Sigmoid colon (tissue), 7 donors: ENCODE measurements around the gene CHRNA7. TPM values are rescaled to one million over a fixed set of nuclear protein-coding genes. Genes with fewer than 3 reads are reported as not detected.
"Not testable (repeated sequence)": the region's sequence is repeated elsewhere in the genome, so short reads cannot be mapped to it uniquely, and the experiment has no call there.

Experiments
- DNase-seq: peaks from one replicate; pipeline ENCODE4 v3.0.0-alpha.2; 2019
- H3K27ac ChIP-seq, 4 donors: fragments of 200-600 bp; sonication (generic); one replicate each; pipeline ENCODE4 v1.5.1; 2016 to 2019; ENCODE audit warnings: mild to moderate bottlenecking in 1 of 4
- H3K27me3 ChIP-seq, 3 donors: fragments of 200-600 bp; sonication (generic); one replicate each; pipeline ENCODE4 v1.5.1; 2019; ENCODE audit warnings: mild to moderate bottlenecking in 1 of 3
- H3K36me3 ChIP-seq, 4 donors: fragments of 200-600 bp; sonication (generic); one replicate each; pipeline ENCODE4 v1.5.1; 2016 to 2019
- H3K4me1 ChIP-seq, 4 donors: fragments of 200-600 bp; sonication (generic); one replicate each; pipeline ENCODE4 v1.5.1; 2017 to 2019
- H3K4me3 ChIP-seq, 4 donors: fragments of 200-600 bp; sonication (generic); one replicate each; pipeline ENCODE4 v1.5.1; 2017 to 2019; ENCODE audit warnings: mild to moderate bottlenecking in 2 of 4, moderate library complexity in 1 of 4
- H3K9me3 ChIP-seq, 4 donors: fragments of 200-600 bp in 3 of 4; sonication (generic) in 3 of 4; one replicate each; pipeline versions ENCODE4 v1.5.1 to v1.6.1; 2013 to 2019
- EP300 ChIP-seq, 4 donors: sonication (generic); formaldehyde crosslinking; IDR thresholded peaks; one replicate each; pipeline ENCODE4 v1.6.1; 2017; ENCODE audit warnings: antibody characterized with exemption in 4 of 4
- POLR2A ChIP-seq, 2 donors: fragments of 450-650 bp; IDR thresholded peaks; one replicate each; pipeline ENCODE4 v1.6.1; 2016; ENCODE audit warnings: antibody characterized with exemption in 2 of 2, mild to moderate bottlenecking in 2 of 2, moderate library complexity in 2 of 2
- POLR2AphosphoS5 ChIP-seq, 4 donors: sonication (generic); formaldehyde crosslinking; IDR thresholded peaks; one replicate each; pipeline ENCODE4 v1.6.1; 2017; ENCODE audit warnings: antibody characterized with exemption in 4 of 4
- WGBS, 2 donors: extraction: QIAGEN DNeasy Blood & Tissue Kit; methylation state at CpG; one replicate each; pipeline ENCODE4 v1.1.7; 2013; 5-methylcytosine and 5-hydroxymethylcytosine counted together
- intact Hi-C: fragments of 100-400 bp; cut with DNase I; formaldehyde crosslinking; loops from one replicate; pipeline ENCODE4 v1.15.1; 2023
- polyA plus RNA-seq, 3 donors: library from polyadenylated mRNA; stranded (reverse); fragments of 200-250 nt; gene quantifications; one replicate each; pipeline ENCODE4 v1.2.3, GENCODE V29; 2013
- total RNA-seq, 4 donors: library from RNA; depleted of rRNA; stranded (reverse); fragments of >200 nt; gene quantifications; one replicate each; pipeline ENCODE4 v1.1.0, GENCODE V29; 2016
- TF ChIP-seq, protein P1 (sequence below), 4 experiments: fragments of 450-650 bp in 3 of 4; fragments of 200-600 bp in 1 of 4; IDR thresholded peaks; one replicate each; pipeline ENCODE4 v1.5.1; 2016 to 2019; ENCODE audit warnings: antibody characterized with exemption in 4 of 4, mild to moderate bottlenecking in 3 of 4, moderate library complexity in 2 of 4
- donor health status: healthy with polysubstance abuse.
- donor health status: Bipolar disorder and iron deficiency.
- donor health status: healthy.

Gene CHRNA7
- total and polyA plus RNA-seq, 7 donors = 0.54 to 7.8 (median 1.4) TPM; not detected in 1

GRCh38 chr15:32148833-32149555 lies 118.7 kb downstream of the CHRNA7 start:
- Histone ChIP-seq H3K4me1 (no peaks in the 10 kb centered on the region), H3K27ac (no peak overlapping the region), H3K9me3 (no peaks in the 10 kb centered on the region), H3K4me3 (no peak overlapping the region), H3K36me3 (no peaks in the 10 kb centered on the region), H3K27me3 (no peaks in the 10 kb centered on the region)
- DNase-seq = no peak
- WGBS, 2 donors = 88 to 91% methylated on average over 15 of the region's 15 CpGs
- no peak for TF ChIP-seq EP300 (IDR thresholded peaks at IDR 0.05)
- intact Hi-C loops = no loop called here

DNA sequence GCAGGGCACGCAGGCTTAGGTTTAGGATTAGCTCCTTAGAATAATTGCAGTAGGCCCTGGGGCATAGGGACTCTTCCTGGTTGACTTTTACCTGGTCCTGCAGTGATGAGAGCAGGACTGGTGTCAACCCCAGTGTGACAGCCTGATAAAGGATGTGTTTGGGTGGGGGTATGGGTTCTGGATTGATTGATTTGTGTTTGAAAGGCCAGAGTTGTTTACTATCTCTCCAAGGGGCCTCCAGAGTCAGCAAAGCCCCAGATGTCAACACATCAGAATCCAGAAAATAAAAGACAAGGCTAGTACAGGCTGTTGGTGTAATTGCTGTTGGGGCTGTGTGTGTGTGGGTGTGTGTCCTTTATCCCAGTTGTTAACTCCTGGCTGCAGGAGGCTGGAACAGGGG lies 122.3 kb downstream of the CHRNA7 start:
- no peak for DNase-seq
- no peaks in the 10 kb centered on the region for H3K9me3 ChIP-seq
- no peak overlapping the region for H3K4me3 ChIP-seq
- no peaks in the 10 kb centered on the region for H3K36me3 ChIP-seq
- no peaks in the 10 kb centered on the region for H3K27me3 ChIP-seq
- intact Hi-C loops = no loop called here
- no peaks in the 10 kb centered on the region for H3K4me1 ChIP-seq
- H3K27ac ChIP-seq = no peak overlapping the region
- 48 to 84% methylated on average over 1 of the region's 1 CpG for WGBS, 2 donors
- TF ChIP-seq, protein P1, sequence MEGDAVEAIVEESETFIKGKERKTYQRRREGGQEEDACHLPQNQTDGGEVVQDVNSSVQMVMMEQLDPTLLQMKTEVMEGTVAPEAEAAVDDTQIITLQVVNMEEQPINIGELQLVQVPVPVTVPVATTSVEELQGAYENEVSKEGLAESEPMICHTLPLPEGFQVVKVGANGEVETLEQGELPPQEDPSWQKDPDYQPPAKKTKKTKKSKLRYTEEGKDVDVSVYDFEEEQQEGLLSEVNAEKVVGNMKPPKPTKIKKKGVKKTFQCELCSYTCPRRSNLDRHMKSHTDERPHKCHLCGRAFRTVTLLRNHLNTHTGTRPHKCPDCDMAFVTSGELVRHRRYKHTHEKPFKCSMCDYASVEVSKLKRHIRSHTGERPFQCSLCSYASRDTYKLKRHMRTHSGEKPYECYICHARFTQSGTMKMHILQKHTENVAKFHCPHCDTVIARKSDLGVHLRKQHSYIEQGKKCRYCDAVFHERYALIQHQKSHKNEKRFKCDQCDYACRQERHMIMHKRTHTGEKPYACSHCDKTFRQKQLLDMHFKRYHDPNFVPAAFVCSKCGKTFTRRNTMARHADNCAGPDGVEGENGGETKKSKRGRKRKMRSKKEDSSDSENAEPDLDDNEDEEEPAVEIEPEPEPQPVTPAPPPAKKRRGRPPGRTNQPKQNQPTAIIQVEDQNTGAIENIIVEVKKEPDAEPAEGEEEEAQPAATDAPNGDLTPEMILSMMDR (IDR thresholded peaks at IDR 0.05) = no peak
- TF ChIP-seq EP300 (IDR thresholded peaks at IDR 0.05) (no peak), POLR2A (IDR thresholded peaks at IDR 0.05) (no peak), POLR2AphosphoS5 (IDR thresholded peaks at IDR 0.05) (no peak)

- H3K9me3 ChIP-seq, H3K4me1 ChIP-seq, H3K36me3 ChIP-seq, DNase-seq, H3K4me3 ChIP-seq, H3K27me3 ChIP-seq, H3K27ac ChIP-seq, intact Hi-C loops: not testable (repeated sequence)
- WGBS, 2 donors = no CpG with 5 or more reads among the region's 18 CpGs
Observed at GRCh38 chr15:32153868-32154623, 123.7 kb downstream of the CHRNA7 start.

- H3K9me3 ChIP-seq, H3K4me1 ChIP-seq, DNase-seq, H3K27ac ChIP-seq, H3K36me3 ChIP-seq, intact Hi-C loops, H3K27me3 ChIP-seq, H3K4me3 ChIP-seq: not testable (repeated sequence)
- 100% methylated on average over 1 of the region's 2 CpGs; no CpG with 5 or more reads in 1 of the 2 donors for WGBS, 2 donors
Observed at GRCh38 chr15:32162143-32162542, 131.8 kb downstream of the CHRNA7 start.

DNA sequence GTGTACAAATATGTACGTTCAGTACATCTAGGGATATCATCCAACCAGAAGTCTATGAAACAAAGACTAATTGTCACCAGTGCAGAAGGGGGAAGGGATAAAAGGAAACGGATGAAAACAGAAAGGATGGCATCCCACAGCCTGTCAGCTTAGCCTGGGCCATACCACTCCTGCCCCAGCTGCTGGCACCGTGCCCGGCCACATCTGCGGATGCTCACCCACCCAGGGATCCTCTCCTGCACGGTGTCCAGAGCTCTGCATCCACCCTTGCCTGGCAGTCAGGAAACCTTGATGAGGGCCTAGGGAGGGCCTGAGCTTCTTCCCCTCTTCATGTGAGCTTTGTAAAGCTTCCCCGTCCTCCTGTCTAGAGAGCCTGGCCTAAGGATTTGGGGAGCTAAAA lies 133.8 kb downstream of the CHRNA7 start:
- H3K9me3 ChIP-seq, H3K4me3 ChIP-seq, H3K27me3 ChIP-seq, DNase-seq, H3K36me3 ChIP-seq, intact Hi-C loops, H3K4me1 ChIP-seq, H3K27ac ChIP-seq: not testable (repeated sequence)
- WGBS, 2 donors = no CpG with 5 or more reads among the region's 7 CpGs

GRCh38 chr15:32164747-32165146 lies 134.4 kb downstream of the CHRNA7 start:
- no CpG with 5 or more reads among the region's 1 CpG for WGBS, 2 donors
- H3K4me1 ChIP-seq, H3K27ac ChIP-seq, H3K9me3 ChIP-seq, H3K27me3 ChIP-seq, H3K36me3 ChIP-seq, H3K4me3 ChIP-seq, DNase-seq, intact Hi-C loops: not testable (repeated sequence)

DNA sequence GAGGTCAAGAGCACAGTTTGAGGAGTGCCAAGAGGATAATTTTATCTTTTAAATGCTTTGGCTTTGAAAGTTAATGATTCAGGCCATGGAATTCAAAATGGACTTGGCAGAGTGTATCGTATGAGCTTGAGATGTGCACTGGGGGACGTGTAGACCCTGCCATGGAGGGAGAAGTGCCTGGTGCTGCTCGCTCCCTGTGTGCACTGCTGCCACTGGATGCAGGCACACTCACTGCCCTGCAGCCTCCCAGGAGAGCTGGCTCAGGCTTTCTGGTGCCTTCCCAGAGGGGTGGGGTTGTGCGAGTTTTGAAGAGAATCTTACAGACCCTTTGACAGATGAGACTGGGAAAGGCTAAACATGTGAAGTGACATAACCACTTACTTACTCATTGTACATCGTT lies 135.5 kb downstream of the CHRNA7 start:
- H3K9me3 ChIP-seq, H3K4me1 ChIP-seq, H3K36me3 ChIP-seq, DNase-seq, H3K27me3 ChIP-seq, H3K4me3 ChIP-seq, H3K27ac ChIP-seq, intact Hi-C loops: not testable (repeated sequence)
- 76 to 83% methylated on average over 1 of the region's 5 CpGs for WGBS, 2 donors

DNA sequence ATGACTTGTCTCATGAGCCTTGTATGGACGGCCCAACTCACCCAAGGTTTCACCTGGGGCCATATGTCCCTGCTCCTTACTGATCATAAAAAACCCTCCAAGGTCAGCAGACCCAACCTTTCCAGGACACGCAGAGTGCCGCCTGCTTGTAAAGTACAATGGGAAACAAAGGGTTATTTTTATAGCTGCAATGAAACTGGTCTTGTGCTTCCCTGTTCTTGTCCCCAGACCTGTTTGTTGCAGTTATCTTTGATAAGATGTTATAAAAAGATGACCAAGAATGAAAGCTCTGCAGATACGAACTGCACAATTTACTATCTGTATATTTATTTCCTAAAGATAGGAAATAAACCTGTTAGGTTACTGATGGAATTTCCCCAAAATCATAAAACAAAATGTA lies 136.0 kb downstream of the CHRNA7 start:
- WGBS, 2 donors = 25 to 69% methylated on average over 4 of the region's 4 CpGs
- H3K4me3 ChIP-seq, H3K27ac ChIP-seq, H3K27me3 ChIP-seq, intact Hi-C loops, H3K4me1 ChIP-seq, DNase-seq, H3K9me3 ChIP-seq, H3K36me3 ChIP-seq: not testable (repeated sequence)

DNA sequence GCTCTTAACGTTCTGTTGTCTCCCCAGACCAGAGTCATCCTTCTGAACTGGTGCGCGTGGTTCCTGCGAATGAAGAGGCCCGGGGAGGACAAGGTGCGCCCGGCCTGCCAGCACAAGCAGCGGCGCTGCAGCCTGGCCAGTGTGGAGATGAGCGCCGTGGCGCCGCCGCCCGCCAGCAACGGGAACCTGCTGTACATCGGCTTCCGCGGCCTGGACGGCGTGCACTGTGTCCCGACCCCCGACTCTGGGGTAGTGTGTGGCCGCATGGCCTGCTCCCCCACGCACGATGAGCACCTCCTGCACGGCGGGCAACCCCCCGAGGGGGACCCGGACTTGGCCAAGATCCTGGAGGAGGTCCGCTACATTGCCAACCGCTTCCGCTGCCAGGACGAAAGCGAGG lies 137.6 kb downstream of the CHRNA7 start:
- H3K9me3 ChIP-seq, DNase-seq, H3K27ac ChIP-seq, H3K36me3 ChIP-seq, intact Hi-C loops, H3K4me3 ChIP-seq, H3K27me3 ChIP-seq, H3K4me1 ChIP-seq: not testable (repeated sequence)
- WGBS, 2 donors = 97 to 98% methylated on average over 19 to 20 of the region's 35 CpGs

DNA sequence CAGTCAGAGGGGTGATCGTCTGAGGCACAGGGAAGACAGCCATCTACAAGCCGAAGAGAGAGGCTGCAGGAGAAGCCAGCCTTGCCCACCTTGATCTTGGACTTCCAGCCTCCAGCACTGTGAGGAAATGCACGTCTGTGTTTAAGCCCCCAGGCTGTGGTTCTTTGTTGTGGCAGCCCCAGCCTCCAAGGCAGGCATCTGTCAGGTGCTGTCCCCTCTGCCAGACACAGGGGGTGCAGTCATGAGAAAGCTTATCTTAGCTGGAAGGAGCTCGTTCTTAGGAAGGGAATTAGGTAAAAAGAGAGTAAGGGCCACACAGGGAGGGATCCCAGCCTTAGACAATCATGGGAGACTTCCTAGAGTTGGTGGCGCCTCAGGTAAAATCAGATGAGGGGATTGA lies 150.3 kb downstream of the CHRNA7 start:
- H3K27ac ChIP-seq, H3K9me3 ChIP-seq, H3K36me3 ChIP-seq, H3K4me3 ChIP-seq, H3K27me3 ChIP-seq, H3K4me1 ChIP-seq, intact Hi-C loops, DNase-seq: not testable (repeated sequence)
- WGBS, 2 donors = no CpG with 5 or more reads among the region's 5 CpGs

GRCh38 chr15:32193780-32194179 lies 163.5 kb downstream of the CHRNA7 start:
- H3K4me3 ChIP-seq, H3K4me1 ChIP-seq, DNase-seq, H3K36me3 ChIP-seq, H3K27me3 ChIP-seq, H3K27ac ChIP-seq, intact Hi-C loops, H3K9me3 ChIP-seq: not testable (repeated sequence)
- whole genome bisulfite sequencing, 2 donors = no CpG with 5 or more reads among the region's 4 CpGs

DNA sequence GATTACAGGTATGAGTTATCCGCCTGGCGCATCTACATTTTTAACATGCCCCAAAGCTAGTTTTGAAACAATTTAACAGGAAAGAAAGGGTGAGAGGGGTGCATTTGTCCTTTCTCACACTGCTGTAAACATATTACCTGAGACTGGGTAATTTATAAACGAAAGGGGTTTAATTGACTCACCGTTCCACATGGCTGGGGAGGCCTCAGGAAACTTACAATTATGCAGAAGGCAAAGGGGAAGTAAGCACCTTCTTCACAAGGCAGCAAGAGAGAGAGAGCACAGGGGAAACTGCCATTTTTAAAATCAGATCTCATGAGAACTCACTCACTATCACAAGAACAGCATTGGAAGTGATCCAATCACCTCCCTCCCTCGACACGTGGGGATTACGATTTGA lies 165.9 kb downstream of the CHRNA7 start:
- H3K27me3 ChIP-seq, H3K4me1 ChIP-seq, H3K27ac ChIP-seq, H3K9me3 ChIP-seq, intact Hi-C loops, DNase-seq, H3K4me3 ChIP-seq, H3K36me3 ChIP-seq: not testable (repeated sequence)
- 77 to 84% methylated on average over 3 of the region's 7 CpGs for WGBS, 2 donors
